Measurements from ENCODE around the gene DDX24. TPM values are rescaled to one million over a fixed set of nuclear protein-coding genes. Genes with fewer than 3 reads are reported as not detected.

DDX24 gene
- total RNA-seq, 1 experiment from 2014 or later: 187 TPM

- H3K4me1 ChIP-seq: no peaks in the 10 kb centered on the region
- no peaks in the 10 kb centered on the region for H3K9me3 ChIP-seq (replicated peaks)
- DNase-seq: no peak
- H3K4me3 ChIP-seq: no peak overlapping the region
- H3K27ac ChIP-seq: no peak overlapping the region
- no peaks in the 10 kb centered on the region for H3K36me3 ChIP-seq
- H3K27me3 ChIP-seq: no peaks in the 10 kb centered on the region
Observed at GRCh38 chr14:94121485-94121884, 40.5 kb upstream of the DDX24 start.

DNA sequence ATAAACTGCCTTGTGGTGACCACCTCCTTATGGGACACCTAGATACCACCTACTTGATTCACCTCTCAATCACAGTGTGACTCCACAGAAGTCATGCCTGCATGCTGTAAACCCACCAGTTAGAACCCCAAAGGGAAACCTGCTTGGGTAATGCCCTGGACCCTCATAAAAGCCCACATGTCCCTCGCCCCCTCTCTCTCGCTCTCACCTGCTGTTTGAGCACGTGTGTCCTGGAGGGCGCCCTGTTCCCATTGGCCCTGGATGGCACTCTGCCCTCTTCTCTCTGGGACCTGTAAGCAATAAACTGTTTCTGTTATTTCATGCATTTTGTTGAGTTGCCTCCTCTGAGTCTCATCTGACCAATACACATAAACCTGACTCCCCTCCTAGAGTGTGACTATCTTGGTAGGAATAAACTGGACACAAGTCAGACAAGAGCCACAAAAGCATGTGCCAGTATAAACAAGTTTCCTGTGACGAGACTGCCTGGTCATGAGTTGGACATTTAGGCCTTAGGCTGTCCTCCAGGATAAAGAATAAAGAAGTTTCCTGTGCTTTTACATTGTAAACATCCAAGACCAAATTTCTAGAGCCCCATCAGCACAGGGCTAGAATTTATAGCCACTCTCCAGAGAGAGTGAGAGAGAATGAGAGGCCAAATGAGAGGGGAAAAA lies 39.8 kb upstream of the DDX24 start:
- Histone ChIP-seq H3K27me3 (no peaks in the 10 kb centered on the region), H3K36me3 (no peaks in the 10 kb centered on the region), H3K4me3 (no peak overlapping the region), H3K9me3 (replicated peaks) (no peaks in the 10 kb centered on the region), H3K4me1 (no peaks in the 10 kb centered on the region), H3K27ac (no peak overlapping the region)
- no peak for DNase-seq

GRCh38 chr14:94119071-94119470 lies 38.1 kb upstream of the DDX24 start:
- H3K4me3 ChIP-seq: no peak overlapping the region
- H3K27me3 ChIP-seq: no peaks in the 10 kb centered on the region
- no peak overlapping the region for H3K27ac ChIP-seq
- no peak for DNase-seq
- no peaks in the 10 kb centered on the region for H3K9me3 ChIP-seq (replicated peaks)
- H3K36me3 ChIP-seq: no peaks in the 10 kb centered on the region
- no peaks in the 10 kb centered on the region for H3K4me1 ChIP-seq

DNA sequence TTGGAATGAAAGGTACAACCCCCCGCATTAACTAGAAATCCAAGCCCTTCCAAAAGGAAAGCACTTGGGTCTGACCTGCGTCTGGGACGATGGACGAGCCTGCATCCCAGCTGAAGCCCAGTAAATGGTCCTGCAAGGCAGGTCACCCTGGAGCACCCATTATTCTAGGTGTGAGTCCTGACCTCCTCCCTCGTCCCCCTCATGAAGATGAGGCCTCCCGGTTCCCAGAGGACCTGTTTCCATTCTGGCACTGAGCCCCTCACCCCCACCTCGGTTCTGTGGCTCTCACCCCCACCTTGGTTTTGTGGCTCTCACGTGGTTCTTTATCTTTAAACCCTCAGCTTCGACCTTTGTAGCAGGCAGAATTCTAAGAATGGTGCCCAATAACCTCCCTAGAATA lies 36.9 kb upstream of the DDX24 start:
- no peak for DNase-seq
- H3K4me3 ChIP-seq: no peak overlapping the region
- no peak overlapping the region for H3K27ac ChIP-seq
- no peaks in the 10 kb centered on the region for H3K27me3 ChIP-seq
- no peaks in the 10 kb centered on the region for H3K9me3 ChIP-seq (replicated peaks)
- H3K4me1 ChIP-seq: no peaks in the 10 kb centered on the region
- no peaks in the 10 kb centered on the region for H3K36me3 ChIP-seq

DNA sequence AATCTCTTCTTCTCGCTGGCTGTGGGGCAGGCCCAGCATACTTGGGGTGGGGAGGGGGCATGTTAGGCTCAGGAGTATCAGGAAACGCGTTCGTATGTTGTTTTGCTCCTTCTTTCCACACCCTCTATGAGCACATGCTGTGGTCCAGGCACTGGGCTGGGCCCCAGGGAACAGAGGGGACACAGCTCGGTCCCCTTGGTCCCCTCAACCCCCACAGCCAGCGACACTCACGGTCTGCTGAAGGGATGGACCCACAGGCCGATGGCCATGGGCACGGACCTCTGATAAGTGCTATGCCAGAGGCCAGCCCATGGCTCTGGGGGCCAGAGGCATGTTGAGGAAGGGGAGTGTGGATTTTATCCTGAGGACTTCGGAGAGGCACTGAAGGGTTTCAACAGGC lies 35.7 kb upstream of the DDX24 start:
- Histone ChIP-seq H3K4me1 (no peaks in the 10 kb centered on the region), H3K4me3 (no peak overlapping the region), H3K27ac (no peak overlapping the region), H3K9me3 (replicated peaks) (no peaks in the 10 kb centered on the region), H3K36me3 (no peaks in the 10 kb centered on the region), H3K27me3 (no peaks in the 10 kb centered on the region)
- no peak for DNase-seq

- no peaks in the 10 kb centered on the region for H3K4me1 ChIP-seq
- no peak for DNase-seq
- H3K36me3 ChIP-seq: no peaks in the 10 kb centered on the region
- no peaks in the 10 kb centered on the region for H3K9me3 ChIP-seq (replicated peaks)
- no peaks in the 10 kb centered on the region; the same call in 1 of the 2 replicates for H3K27me3 ChIP-seq
- H3K27ac ChIP-seq: no peak overlapping the region
- H3K4me3 ChIP-seq: no peak overlapping the region
Observed at GRCh38 chr14:94115631-94116030, 34.6 kb upstream of the DDX24 start.

- Histone ChIP-seq H3K36me3 (no peaks in the 10 kb centered on the region), H3K27ac (no peak overlapping the region), H3K4me3 (no peak overlapping the region), H3K27me3 (no peaks in the 10 kb centered on the region; the same call in 1 of the 2 replicates), H3K9me3 (replicated peaks) (no peaks in the 10 kb centered on the region), H3K4me1 (no peaks in the 10 kb centered on the region)
- DNase-seq: no peak
Observed at GRCh38 chr14:94115058-94115591, 34.1 kb upstream of the DDX24 start.

GRCh38 chr14:94114589-94115057 lies 33.6 kb upstream of the DDX24 start:
- H3K27me3 ChIP-seq: no peaks in the 10 kb centered on the region; the same call in 1 of the 2 replicates
- DNase-seq: no peak
- H3K9me3 ChIP-seq (replicated peaks): no peaks in the 10 kb centered on the region
- H3K4me1 ChIP-seq: no peaks in the 10 kb centered on the region
- no peaks in the 10 kb centered on the region for H3K36me3 ChIP-seq
- no peak overlapping the region for H3K27ac ChIP-seq
- no peak overlapping the region for H3K4me3 ChIP-seq

GRCh38 chr14:94113908-94114588 lies 33.0 kb upstream of the DDX24 start:
- no peaks in the 10 kb centered on the region for H3K36me3 ChIP-seq
- H3K9me3 ChIP-seq (replicated peaks): no peaks in the 10 kb centered on the region
- no peak overlapping the region for H3K27ac ChIP-seq
- no peaks in the 10 kb centered on the region for H3K4me1 ChIP-seq
- DNase-seq: no peak
- H3K4me3 ChIP-seq: no peak overlapping the region
- H3K27me3 ChIP-seq: no peaks in the 10 kb centered on the region; the same call in 1 of the 2 replicates

DNA sequence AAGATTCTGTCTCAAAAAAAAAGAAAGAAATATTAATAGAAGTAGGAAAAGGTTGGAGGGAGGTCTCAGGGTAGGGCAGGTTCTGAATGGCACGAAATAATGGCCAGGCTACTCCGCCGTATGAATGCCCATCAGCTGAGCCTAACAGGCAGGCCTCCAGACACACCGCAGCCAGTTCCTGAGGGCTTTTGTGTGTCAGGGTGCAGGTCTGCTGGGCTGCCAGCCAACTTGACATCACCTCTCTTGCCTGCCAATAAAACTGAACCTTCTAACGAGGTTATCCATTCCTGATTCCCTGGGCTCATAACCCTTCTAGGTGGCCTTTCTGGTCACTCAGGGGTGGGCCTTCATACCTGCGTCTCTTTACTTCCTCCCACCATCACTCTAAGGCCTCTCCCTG lies 32.5 kb upstream of the DDX24 start:
- Histone ChIP-seq H3K4me3 (no peak overlapping the region), H3K9me3 (replicated peaks) (no peaks in the 10 kb centered on the region), H3K4me1 (no peaks in the 10 kb centered on the region), H3K36me3 (no peaks in the 10 kb centered on the region), H3K27me3 (no peaks in the 10 kb centered on the region; the same call in 1 of the 2 replicates), H3K27ac (no peak overlapping the region)
- no peak for DNase-seq

DNA sequence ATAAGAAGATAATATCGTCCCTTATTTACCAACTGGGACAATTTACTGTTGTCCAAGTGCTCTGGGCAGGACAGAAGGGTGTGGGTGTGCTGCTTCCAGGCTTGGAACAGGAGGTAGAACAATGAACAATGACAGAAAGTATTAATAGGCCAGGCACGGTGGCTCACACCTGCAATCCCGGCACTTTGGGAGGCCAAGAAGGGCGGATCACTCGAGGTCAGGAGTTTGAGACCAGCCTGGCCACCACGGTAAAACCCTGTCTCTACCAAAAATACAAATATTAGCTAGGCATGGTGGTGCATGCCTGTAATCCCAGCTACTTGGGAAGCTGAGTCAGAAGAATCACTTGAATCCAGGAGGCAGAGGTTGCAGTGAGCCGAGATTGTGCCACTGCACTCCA lies 32.1 kb upstream of the DDX24 start:
- no peaks in the 10 kb centered on the region; the same call in 1 of the 2 replicates for H3K27me3 ChIP-seq
- no peaks in the 10 kb centered on the region for H3K9me3 ChIP-seq (replicated peaks)
- no peaks in the 10 kb centered on the region for H3K36me3 ChIP-seq
- H3K27ac ChIP-seq: no peak overlapping the region
- H3K4me3 ChIP-seq: no peak overlapping the region
- no peak for DNase-seq
- H3K4me1 ChIP-seq: no peaks in the 10 kb centered on the region

- Histone ChIP-seq H3K4me3 (no peak overlapping the region), H3K4me1 (no peaks in the 10 kb centered on the region)
Observed at GRCh38 chr14:94112513-94113063, 31.6 kb upstream of the DDX24 start.

GRCh38 chr14:94111276-94112095 lies 30.5 kb upstream of the DDX24 start:
- Histone ChIP-seq H3K4me1 (no peaks in the 10 kb centered on the region), H3K36me3 (no peaks in the 10 kb centered on the region), H3K27me3 (no peaks in the 10 kb centered on the region; the same call in 1 of the 2 replicates), H3K9me3 (replicated peaks) (no peaks in the 10 kb centered on the region), H3K27ac (no peak overlapping the region), H3K4me3 (no peak overlapping the region)
- DNase-seq: no peak

More at GRCh38 chr14:94112513-94113063, 31.6 kb upstream of the DDX24 start:
- Histone ChIP-seq H3K27me3 (no peaks in the 10 kb centered on the region; the same call in 1 of the 2 replicates), H3K9me3 (replicated peaks) (no peaks in the 10 kb centered on the region), H3K36me3 (no peaks in the 10 kb centered on the region), H3K27ac (no peak overlapping the region)
- DNase-seq: no peak

DNA sequence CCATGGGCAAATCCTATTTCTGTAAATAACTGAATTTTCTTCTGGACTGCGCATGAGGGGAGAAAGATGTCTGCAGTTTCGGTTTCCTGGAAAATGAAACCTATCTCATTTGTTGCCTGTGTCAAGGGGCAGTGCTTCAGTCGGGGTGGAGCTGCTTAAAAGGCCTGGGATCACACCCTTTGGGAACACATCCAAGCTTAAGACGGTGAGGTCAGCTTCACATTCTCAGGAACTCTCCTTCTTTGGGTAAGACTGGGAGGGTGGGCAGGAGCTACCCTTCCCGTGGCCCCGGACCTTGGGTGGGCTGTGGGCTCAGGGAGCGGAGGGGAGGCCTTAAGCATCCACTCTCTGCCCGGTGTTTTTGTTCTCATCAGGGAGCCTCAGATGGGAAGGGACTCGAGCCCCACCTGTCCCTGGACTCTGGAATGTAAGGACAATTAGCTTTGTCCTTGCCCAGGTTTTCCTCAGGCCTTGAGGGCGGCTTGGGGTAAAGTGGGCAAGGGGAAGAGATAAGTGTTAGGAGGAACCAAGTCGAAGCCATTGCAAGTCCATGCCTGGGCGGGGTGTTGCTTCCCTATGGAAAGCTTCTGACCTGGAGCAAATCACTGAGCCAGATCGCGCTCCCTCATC lies 29.7 kb upstream of the DDX24 start, which contains the start of gene IFI27:
TSS of gene IFI27 (plus strand) at position 185 of the 630 bp plus-strand sequence.
- H3K4me1 ChIP-seq: no peaks in the 10 kb centered on the region
- no peaks in the 10 kb centered on the region for H3K36me3 ChIP-seq
- no peaks in the 10 kb centered on the region; the same call in 1 of the 2 replicates for H3K27me3 ChIP-seq
- no peak within 1 kb of the TSS for H3K27ac ChIP-seq
- no peaks in the 10 kb centered on the region for H3K9me3 ChIP-seq (replicated peaks)
- no peak for DNase-seq
- H3K4me3 ChIP-seq: no peak within 1 kb of the TSS

Data from SJCRH30 (cell line).